ENCODE results near the gene DIS3L2. TPM values are rescaled to one million over a fixed set of nuclear protein-coding genes. Genes with fewer than 3 reads are reported as not detected.
"Not testable (repeated sequence)": the region's sequence is repeated elsewhere in the genome, so short reads cannot be mapped to it uniquely, and the experiment has no call there.

DIS3L2 gene
- total and polyA plus RNA-seq, 2 donors = 16.3 to 21.6 TPM

- Histone ChIP-seq H3K9me3 (ENCODE audit: control insufficient read depth in 2 of 2, insufficient read depth in 1 of 2, low read length in 1 of 2) (no peaks in the 10 kb centered on the region), H3K4me1 (ENCODE audit: control insufficient read depth in 2 of 2, insufficient read depth in 2 of 2, low read length in 2 of 2) (no peaks in the 10 kb centered on the region), H3K4me3 (ENCODE audit: low read length in 2 of 2) (no peak overlapping the region), H3K36me3 (ENCODE audit: control insufficient read depth in 2 of 2, insufficient read depth in 2 of 2, low read length in 1 of 2) (peaks cover 14 to 26% of the 10 kb centered on the region in 2 donors), H3K27me3 (ENCODE audit: control insufficient read depth in 2 of 2, insufficient read depth in 1 of 2, low read length in 1 of 2) (no peaks in the 10 kb centered on the region), H3K27ac (ENCODE audit: low read depth in 1 of 2, low read length in 1 of 2) (no peak overlapping the region)
- DNase-seq (ENCODE audit: low read depth in 6 of 9, low spot score in 9 of 9) = no peak
These were observed 67.1 kb downstream of the DIS3L2 start for GRCh38 chr2:232028631-232029030.

GRCh38 chr2:232029346-232029745, 67.8 kb downstream of the DIS3L2 start:
- Histone ChIP-seq H3K9me3 (ENCODE audit: control insufficient read depth in 2 of 2, insufficient read depth in 1 of 2, low read length in 1 of 2) (no peaks in the 10 kb centered on the region), H3K27ac (ENCODE audit: low read depth in 1 of 2, low read length in 1 of 2) (no peak overlapping the region), H3K4me1 (ENCODE audit: control insufficient read depth in 2 of 2, insufficient read depth in 2 of 2, low read length in 2 of 2) (no peaks in the 10 kb centered on the region), H3K36me3 (ENCODE audit: control insufficient read depth in 2 of 2, insufficient read depth in 2 of 2, low read length in 1 of 2) (peaks cover 13 to 22% of the 10 kb centered on the region in 2 donors), H3K4me3 (ENCODE audit: low read length in 2 of 2) (no peak overlapping the region), H3K27me3 (ENCODE audit: control insufficient read depth in 2 of 2, insufficient read depth in 1 of 2, low read length in 1 of 2) (no peaks in the 10 kb centered on the region)
- peak in 3 of 9 donors; percentile 2 to 31 (median 8) for DNase-seq (ENCODE audit: low read depth in 6 of 9, low spot score in 9 of 9)
- WGBS = 58% methylated on average over 4 of the region's 4 CpGs

GRCh38 chr2:232030229-232030628, 68.7 kb downstream of the DIS3L2 start:
- no peak for DNase-seq (ENCODE audit: low read depth in 6 of 9, low spot score in 9 of 9)
- Histone ChIP-seq H3K27me3 (ENCODE audit: control insufficient read depth in 2 of 2, insufficient read depth in 1 of 2, low read length in 1 of 2) (no peaks in the 10 kb centered on the region), H3K4me1 (ENCODE audit: control insufficient read depth in 2 of 2, insufficient read depth in 2 of 2, low read length in 2 of 2) (no peaks in the 10 kb centered on the region), H3K9me3 (ENCODE audit: control insufficient read depth in 2 of 2, insufficient read depth in 1 of 2, low read length in 1 of 2) (no peaks in the 10 kb centered on the region), H3K27ac (ENCODE audit: low read depth in 1 of 2, low read length in 1 of 2) (no peak overlapping the region), H3K4me3 (ENCODE audit: low read length in 2 of 2) (no peak overlapping the region), H3K36me3 (ENCODE audit: control insufficient read depth in 2 of 2, insufficient read depth in 2 of 2, low read length in 1 of 2) (peaks cover 13 to 17% of the 10 kb centered on the region in 2 donors)
- over 99% methylated on average over 2 of the region's 2 CpGs for whole genome bisulfite sequencing

GRCh38 chr2:232035292-232035691, 73.8 kb downstream of the DIS3L2 start:
- H3K4me1 ChIP-seq (ENCODE audit: control insufficient read depth in 2 of 2, insufficient read depth in 2 of 2, low read length in 2 of 2); DNase-seq (ENCODE audit: low read depth in 6 of 9, low spot score in 9 of 9); H3K27me3 ChIP-seq (ENCODE audit: control insufficient read depth in 2 of 2, insufficient read depth in 1 of 2, low read length in 1 of 2); H3K27ac ChIP-seq (ENCODE audit: low read depth in 1 of 2, low read length in 1 of 2); H3K4me3 ChIP-seq (ENCODE audit: low read length in 2 of 2); H3K36me3 ChIP-seq (ENCODE audit: control insufficient read depth in 2 of 2, insufficient read depth in 2 of 2, low read length in 1 of 2): not testable (repeated sequence)
- WGBS = 97% methylated on average over 2 of the region's 2 CpGs
- H3K9me3 ChIP-seq (ENCODE audit: control insufficient read depth in 2 of 2, insufficient read depth in 1 of 2, low read length in 1 of 2) = peaks cover 0 to 14% of the 10 kb centered on the region in 2 donors

- H3K27ac ChIP-seq (ENCODE audit: low read depth in 1 of 2, low read length in 1 of 2); DNase-seq (ENCODE audit: low read depth in 6 of 9, low spot score in 9 of 9); H3K4me3 ChIP-seq (ENCODE audit: low read length in 2 of 2); H3K27me3 ChIP-seq (ENCODE audit: control insufficient read depth in 2 of 2, insufficient read depth in 1 of 2, low read length in 1 of 2); H3K36me3 ChIP-seq (ENCODE audit: control insufficient read depth in 2 of 2, insufficient read depth in 2 of 2, low read length in 1 of 2); H3K4me1 ChIP-seq (ENCODE audit: control insufficient read depth in 2 of 2, insufficient read depth in 2 of 2, low read length in 2 of 2): not testable (repeated sequence)
- WGBS = 97% methylated on average over 4 of the region's 4 CpGs
- peaks cover 0 to 14% of the 10 kb centered on the region in 2 donors for H3K9me3 ChIP-seq (ENCODE audit: control insufficient read depth in 2 of 2, insufficient read depth in 1 of 2, low read length in 1 of 2)
These were observed 75.4 kb downstream of the DIS3L2 start for GRCh38 chr2:232036876-232037275.

- H3K9me3 ChIP-seq (ENCODE audit: control insufficient read depth in 2 of 2, insufficient read depth in 1 of 2, low read length in 1 of 2) = peaks cover 0 to 14% of the 10 kb centered on the region in 2 donors
- H3K36me3 ChIP-seq (ENCODE audit: control insufficient read depth in 2 of 2, insufficient read depth in 2 of 2, low read length in 1 of 2) = peaks cover 0 to 4% of the 10 kb centered on the region in 2 donors
- peak in 2 of 9 donors; percentile 51 to 62 for DNase-seq (ENCODE audit: low read depth in 6 of 9, low spot score in 9 of 9)
- H3K27me3 ChIP-seq (ENCODE audit: control insufficient read depth in 2 of 2, insufficient read depth in 1 of 2, low read length in 1 of 2) = no peaks in the 10 kb centered on the region
- peak overlapping the region in 1 of 2 donors; percentile 36 for H3K27ac ChIP-seq (ENCODE audit: low read depth in 1 of 2, low read length in 1 of 2)
- H3K4me3 ChIP-seq (ENCODE audit: low read length in 2 of 2) = no peak overlapping the region
- peaks cover 0 to 10% of the 10 kb centered on the region in 2 donors for H3K4me1 ChIP-seq (ENCODE audit: control insufficient read depth in 2 of 2, insufficient read depth in 2 of 2, low read length in 2 of 2)
- WGBS = 34% methylated on average over 1 of the region's 1 CpG
These were observed 76.9 kb downstream of the DIS3L2 start for GRCh38 chr2:232038251-232038880.

GRCh38 chr2:232038881-232039485, 77.5 kb downstream of the DIS3L2 start:
- Histone ChIP-seq H3K27me3 (ENCODE audit: control insufficient read depth in 2 of 2, insufficient read depth in 1 of 2, low read length in 1 of 2) (no peaks in the 10 kb centered on the region), H3K4me1 (ENCODE audit: control insufficient read depth in 2 of 2, insufficient read depth in 2 of 2, low read length in 2 of 2) (peaks cover 0 to 10% of the 10 kb centered on the region in 2 donors), H3K4me3 (ENCODE audit: low read length in 2 of 2) (no peak overlapping the region), H3K36me3 (ENCODE audit: control insufficient read depth in 2 of 2, insufficient read depth in 2 of 2, low read length in 1 of 2) (peaks cover 0 to 4% of the 10 kb centered on the region in 2 donors), H3K27ac (ENCODE audit: low read depth in 1 of 2, low read length in 1 of 2) (peak overlapping the region in 1 of 2 donors; percentile 36), H3K9me3 (ENCODE audit: control insufficient read depth in 2 of 2, insufficient read depth in 1 of 2, low read length in 1 of 2) (peaks cover 0 to 14% of the 10 kb centered on the region in 2 donors)
- DNase-seq (ENCODE audit: low read depth in 6 of 9, low spot score in 9 of 9) = no peak
- 97% methylated on average over 7 of the region's 7 CpGs for WGBS

GRCh38 chr2:232042911-232043574, 81.5 kb downstream of the DIS3L2 start:
- WGBS = 96% methylated on average over 2 of the region's 2 CpGs
- no peak for DNase-seq (ENCODE audit: low read depth in 6 of 9, low spot score in 9 of 9)
- Histone ChIP-seq H3K27me3 (ENCODE audit: control insufficient read depth in 2 of 2, insufficient read depth in 1 of 2, low read length in 1 of 2) (no peaks in the 10 kb centered on the region), H3K36me3 (ENCODE audit: control insufficient read depth in 2 of 2, insufficient read depth in 2 of 2, low read length in 1 of 2) (peaks cover 0 to 2% of the 10 kb centered on the region in 2 donors), H3K4me1 (ENCODE audit: control insufficient read depth in 2 of 2, insufficient read depth in 2 of 2, low read length in 2 of 2) (peaks cover 0 to 10% of the 10 kb centered on the region in 2 donors), H3K4me3 (ENCODE audit: low read length in 2 of 2) (no peak overlapping the region), H3K9me3 (ENCODE audit: control insufficient read depth in 2 of 2, insufficient read depth in 1 of 2, low read length in 1 of 2) (no peaks in the 10 kb centered on the region), H3K27ac (ENCODE audit: low read depth in 1 of 2, low read length in 1 of 2) (no peak overlapping the region)

- Histone ChIP-seq H3K27me3 (ENCODE audit: control insufficient read depth in 2 of 2, insufficient read depth in 1 of 2, low read length in 1 of 2) (no peaks in the 10 kb centered on the region), H3K4me3 (ENCODE audit: low read length in 2 of 2) (no peak overlapping the region), H3K4me1 (ENCODE audit: control insufficient read depth in 2 of 2, insufficient read depth in 2 of 2, low read length in 2 of 2) (peaks cover 0 to 1% of the 10 kb centered on the region in 2 donors), H3K36me3 (ENCODE audit: control insufficient read depth in 2 of 2, insufficient read depth in 2 of 2, low read length in 1 of 2) (peaks cover 0 to 2% of the 10 kb centered on the region in 2 donors), H3K9me3 (ENCODE audit: control insufficient read depth in 2 of 2, insufficient read depth in 1 of 2, low read length in 1 of 2) (peaks cover 0 to 5% of the 10 kb centered on the region in 2 donors), H3K27ac (ENCODE audit: low read depth in 1 of 2, low read length in 1 of 2) (no peak overlapping the region)
- no peak for DNase-seq (ENCODE audit: low read depth in 6 of 9, low spot score in 9 of 9)
These were observed 82.5 kb downstream of the DIS3L2 start for GRCh38 chr2:232043966-232044365.
